HepG2 (cell line): ENCODE data around the gene SYNPR. TPM values are rescaled to one million over a fixed set of nuclear protein-coding genes. Genes with fewer than 3 reads are reported as not detected.

Experiments used
- ATAC-seq: fragments of 200-7000 bp; cut with Tn5 transposase; 3 replicates; pipeline ENCODE4 v1.9.1; 2020; ENCODE audit warnings: mild to moderate bottlenecking, moderate library complexity
- BruUV-seq: library from RNA; stranded (reverse); fragments of 400-500 nt; replicated peaks from 2 replicates; lab custom pipeline; 2021; lab: Mats Ljungman, UMichigan
- CTCF ChIA-PET: fragments of 300-600 bp; formaldehyde crosslinking; extraction: SDS; loops from one replicate; lab custom pipeline; 2021; ENCODE audit warnings: low total read pairs, inconsistent platforms, low intra/inter-chr PET ratio; lab: Yijun Ruan, JAX
- POLR2A ChIA-PET: fragments of 350-600 bp; sonication (Branson Sonifier 250); formaldehyde crosslinking; loops from one replicate; lab custom pipeline; 2020; ENCODE audit warnings: antibody characterized with exemption, inconsistent platforms; lab: Yijun Ruan, JAX
- DNase-seq: peaks from one replicate; pipeline ENCODE4 v3.0.0-alpha.2; 2015; ENCODE audit warnings: low spot score
- FAIRE-seq: peaks from 3 replicates; lab custom pipeline; 2011; peaks lifted over from hg19 to GRCh38; lab: Jason Lieb, UNC
- H2AFZ ChIP-seq: one replicate; pipeline ENCODE4 v1.6.1; 2011; ENCODE audit warnings: low read length, inconsistent platforms
- H3K27ac ChIP-seq: fragments of 300-600 bp; 3 replicates; pipeline ENCODE4 v1.8.0; 2011; ENCODE audit warnings: mixed run types, mild to moderate bottlenecking, mixed read lengths, low read length, inconsistent platforms; ENCODE audit not compliant: insufficient read depth; ENCODE audit errors: extremely low read length
- H3K27me3 ChIP-seq, 2 experiments: fragments of 200-600 bp in 1 of 2; 2 replicates in 1 of 2; 3 replicates in 1 of 2; pipeline versions ENCODE4 v1.6.0 to v1.8.0; 2011; ENCODE audit warnings: low read length in 2 of 2, mild to moderate bottlenecking in 2 of 2, moderate library complexity in 2 of 2, inconsistent platforms in 1 of 2; ENCODE audit not compliant: insufficient read depth in 2 of 2, control insufficient read depth in 1 of 2
- H3K36me3 ChIP-seq, 2 experiments: fragments of 200-600 bp in 1 of 2; replicated peaks in 1 of 2; 2 replicates in 1 of 2; 3 replicates in 1 of 2; pipeline versions ENCODE4 v1.5.1 to v1.8.0; 2011; ENCODE audit warnings: low read length in 2 of 2, inconsistent platforms in 1 of 2; ENCODE audit not compliant: insufficient read depth in 2 of 2, control insufficient read depth in 1 of 2
- H3K4me1 ChIP-seq: 2 replicates; pipeline ENCODE4 v1.5.1; 2012; ENCODE audit warnings: low read length, inconsistent platforms; ENCODE audit not compliant: insufficient read depth
- H3K4me2 ChIP-seq: 2 replicates; pipeline ENCODE4 v1.6.0; 2011; ENCODE audit warnings: low read depth, low read length, inconsistent platforms
- H3K4me3 ChIP-seq, 3 experiments: fragments of 200-600 bp in 1 of 3; sonication (generic), shearing (Covaris generic) in 1 of 3; replicated peaks in 1 of 3; 2 replicates each; pipeline ENCODE4 v1.5.1; 2011 to 2016; ENCODE audit warnings: low read length in 3 of 3, inconsistent platforms in 2 of 3, low read depth in 2 of 3, mild to moderate bottlenecking in 2 of 3, control low read depth in 1 of 3, mixed read lengths in 1 of 3; ENCODE audit not compliant: insufficient read depth in 1 of 3
- H3K79me2 ChIP-seq: one replicate; pipeline ENCODE4 v1.6.1; 2011; ENCODE audit warnings: low read length, inconsistent platforms; ENCODE audit not compliant: insufficient read depth
- H3K9ac ChIP-seq: 2 replicates; pipeline ENCODE4 v1.6.0; 2011; ENCODE audit warnings: mild to moderate bottlenecking, low read depth, low read length, inconsistent platforms; ENCODE audit not compliant: insufficient read depth
- H3K9me3 ChIP-seq: 2 replicates; pipeline ENCODE4 v1.5.1; 2012; ENCODE audit warnings: mild to moderate bottlenecking, low read length
- H4K20me1 ChIP-seq: 2 replicates; pipeline ENCODE4 v1.6.0; 2011; ENCODE audit warnings: inconsistent platforms, mild to moderate bottlenecking, low read length, moderate library complexity; ENCODE audit not compliant: insufficient read depth
- ARNT ChIP-seq: fragments of 450-650 bp; IDR thresholded peaks from 2 replicates; pipeline ENCODE4 v1.6.1; 2017
- KDM6A ChIP-seq: IDR thresholded peaks from 2 replicates; pipeline ENCODE4 v1.6.1; 2016; ENCODE audit warnings: low read depth
- PRPF4 ChIP-seq: fragments of 200-400 bp; formaldehyde crosslinking; IDR thresholded peaks from 2 replicates; pipeline ENCODE4 v1.6.1; 2016; ENCODE audit warnings: low read length, low read depth; ENCODE audit not compliant: poor library complexity, severe bottlenecking
- WGBS: methylation state at CpG from one replicate; pipeline ENCODE4 v1.1.6; 2017; ENCODE audit warnings: low lambda C conversion rate; 5-methylcytosine and 5-hydroxymethylcytosine counted together
- in situ Hi-C: cut with HindIII; loops from 2 replicates; pipeline ENCODE4 v1.10.0; 2017; ENCODE audit warnings: low pct_unique_long_range_greater_than_20kb; ENCODE audit not compliant: extremely low pct_ligation_motif_present
- intact Hi-C: fragments of 100-400 bp; cut with micrococcal nuclease; formaldehyde crosslinking; loops from one replicate; pipeline ENCODE4 v1.10.0; 2022; ENCODE audit not compliant: unreplicated experiment
- polyA plus RNA-seq, 8 experiments: library from polyadenylated mRNA; depleted of rRNA in 3 of 8; stranded (reverse) in 7 of 8; unstranded in 1 of 8; fragments of >200 nt; fragmentation: Illumina TruSeq in 4 of 8; extraction: Trizol in 4 of 8; gene quantifications; 2 replicates each; pipeline versions ENCODE4 v1.2.1 to v1.2.3, GENCODE V29; 2011 to 2016; ENCODE audit warnings: low read depth in 4 of 8, missing spikeins in 1 of 8, mixed read lengths in 1 of 8; ENCODE audit not compliant: insufficient read depth in 1 of 8
- total RNA-seq, 5 experiments: library from RNA; depleted of rRNA; stranded (reverse); fragments of >200 nt; fragmentation: Illumina TruSeq; extraction: Trizol; gene quantifications; 2 replicates each; pipeline ENCODE4 v1.2.3, GENCODE V29; 2016; ENCODE audit warnings: low read depth in 1 of 5

SYNPR gene
- total and polyA plus RNA-seq, 2 of the 13 experiments (the other 11 are each of a cell fraction or from before 2014, with no cell fraction given): 0.04 TPM; not detected in 1

GRCh38 chr3:63571682-63572081 is 293.6 kb downstream of the SYNPR start:
- H3K4me1 ChIP-seq: no peaks in the 10 kb centered on the region
- no peaks in the 10 kb centered on the region for H3K9me3 ChIP-seq
- POLR2A ChIA-PET: no interaction called here
- intact Hi-C loops: no loop called here
- no peak for ATAC-seq
- CTCF ChIA-PET: no interaction called here
- no peak for FAIRE-seq
- no peak for TF ChIP-seq KDM6A (CRISPR knock-in tag)
- no peak for TF ChIP-seq ARNT
- H3K9ac ChIP-seq: no peak overlapping the region
- H3K79me2 ChIP-seq: no peaks in the 10 kb centered on the region
- no peaks in the 10 kb centered on the region for H4K20me1 ChIP-seq
- no peak overlapping the region for H3K4me3 ChIP-seq
- no peak overlapping the region for H3K27ac ChIP-seq
- no peaks in the 10 kb centered on the region for H3K36me3 ChIP-seq
- no peak for DNase-seq
- H2AFZ ChIP-seq: no peak overlapping the region
- in situ Hi-C loops: no loop called here
- no peaks in the 10 kb centered on the region for H3K27me3 ChIP-seq
- BruUV-seq: no TSS peak
- WGBS: 2% methylated on average over 3 of the region's 3 CpGs
- H3K4me2 ChIP-seq: no peak overlapping the region

DNA sequence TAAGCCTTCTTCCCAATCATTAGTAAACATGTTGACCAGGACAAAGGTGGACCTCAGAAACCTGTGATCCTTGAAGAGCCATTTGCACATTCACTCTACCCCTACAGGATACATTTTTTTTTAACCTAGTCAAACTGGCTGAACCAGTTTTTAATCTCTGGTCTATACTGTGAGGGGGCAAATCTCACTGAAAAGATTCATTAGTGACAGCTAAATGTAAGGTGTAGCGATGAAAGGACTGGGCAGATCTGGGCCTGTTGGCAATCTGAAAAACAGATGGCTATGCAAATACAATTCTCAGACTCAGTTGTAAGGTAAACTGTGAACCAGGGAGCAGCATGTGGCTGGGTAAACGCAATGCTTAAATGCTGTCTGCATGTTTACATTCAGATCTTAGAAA is 298.7 kb downstream of the SYNPR start:
- no peak overlapping the region for H3K9ac ChIP-seq
- no peaks in the 10 kb centered on the region for H3K27me3 ChIP-seq
- BruUV-seq: no TSS peak
- 27% methylated on average over 2 of the region's 2 CpGs for WGBS
- CTCF ChIA-PET: no interaction called here
- H3K27ac ChIP-seq: no peak overlapping the region
- TF ChIP-seq PRPF4: no peak
- TF ChIP-seq, all 625 proteins: peak for 0
- ATAC-seq: no peak
- H3K4me1 ChIP-seq: no peaks in the 10 kb centered on the region
- no peak overlapping the region for H3K4me3 ChIP-seq
- FAIRE-seq: no peak
- H3K4me2 ChIP-seq: no peak overlapping the region
- H3K36me3 ChIP-seq: no peaks in the 10 kb centered on the region
- H3K9me3 ChIP-seq: no peaks in the 10 kb centered on the region
- DNase-seq: no peak
- no peaks in the 10 kb centered on the region for H4K20me1 ChIP-seq
- intact Hi-C loops: no loop called here
- no peaks in the 10 kb centered on the region for H3K79me2 ChIP-seq
- POLR2A ChIA-PET: no interaction called here
- no peak overlapping the region for H2AFZ ChIP-seq
- in situ Hi-C loops: no loop called here
